ENCODE measurements around the gene LILRB3.

Gene LILRB3

DNA sequence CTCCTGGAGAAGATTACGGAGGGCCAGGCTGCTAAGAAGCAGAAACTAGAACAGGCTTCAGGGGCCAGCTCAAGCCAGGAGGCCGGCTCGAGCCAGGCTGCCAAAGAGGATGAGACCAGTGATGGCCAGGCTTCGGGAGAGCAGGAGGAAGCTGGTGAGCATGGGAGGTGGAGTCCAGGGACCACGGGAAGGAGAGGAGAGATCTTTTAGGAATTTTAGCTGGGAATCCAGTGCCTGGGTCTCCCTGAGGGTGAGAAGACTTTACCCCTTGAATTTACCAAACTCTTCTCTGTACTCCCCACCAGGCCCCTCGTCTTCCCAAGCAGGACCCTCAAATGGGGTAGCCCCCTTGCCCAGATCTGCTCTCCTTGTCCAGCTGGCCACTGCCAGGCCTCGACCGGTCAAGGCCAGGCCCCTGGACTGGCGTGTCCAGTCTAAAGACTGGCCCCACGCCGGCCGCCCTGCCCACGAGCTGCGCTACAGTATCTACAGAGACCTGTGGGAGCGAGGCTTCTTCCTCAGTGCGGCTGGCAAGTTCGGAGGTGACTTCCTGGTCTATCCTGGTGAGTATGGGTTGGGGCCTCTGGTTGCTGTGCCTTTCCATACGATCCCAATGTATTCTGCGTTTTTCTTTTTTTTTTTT is 30.9 kb downstream of the LILRB3 start:
- Histone ChIP-seq H3K27ac (peak overlapping the region; percentile 94; the same call in 1 of the 2 replicates), H3K9ac (peak overlapping the region; percentile 93; the same call in 1 of the 2 replicates), H4K20me1 (ENCODE audit: insufficient read depth) (no peaks in the 10 kb centered on the region), H3K36me3 (ENCODE audit: insufficient read depth) (no peaks in the 10 kb centered on the region), H3K79me2 (ENCODE audit: insufficient read depth, low read depth) (peaks cover 3% of the 10 kb centered on the region; the same call in 1 of the 2 replicates), H3K4me2 (peak overlapping the region; percentile 95), H2AFZ (ENCODE audit: low read depth) (peak overlapping the region; percentile 58), H3K27me3 (ENCODE audit: insufficient read depth, low read depth) (no peaks in the 10 kb centered on the region), H3K4me1 (ENCODE audit: low read depth, poor library complexity, severe bottlenecking) (peaks cover 18% of the 10 kb centered on the region), H3K4me3 (IDR thresholded peaks at IDR 0.05; ENCODE audit: insufficient read depth, low read depth, low read length) (no peak overlapping the region)
- TF ChIP-seq, protein P1, sequence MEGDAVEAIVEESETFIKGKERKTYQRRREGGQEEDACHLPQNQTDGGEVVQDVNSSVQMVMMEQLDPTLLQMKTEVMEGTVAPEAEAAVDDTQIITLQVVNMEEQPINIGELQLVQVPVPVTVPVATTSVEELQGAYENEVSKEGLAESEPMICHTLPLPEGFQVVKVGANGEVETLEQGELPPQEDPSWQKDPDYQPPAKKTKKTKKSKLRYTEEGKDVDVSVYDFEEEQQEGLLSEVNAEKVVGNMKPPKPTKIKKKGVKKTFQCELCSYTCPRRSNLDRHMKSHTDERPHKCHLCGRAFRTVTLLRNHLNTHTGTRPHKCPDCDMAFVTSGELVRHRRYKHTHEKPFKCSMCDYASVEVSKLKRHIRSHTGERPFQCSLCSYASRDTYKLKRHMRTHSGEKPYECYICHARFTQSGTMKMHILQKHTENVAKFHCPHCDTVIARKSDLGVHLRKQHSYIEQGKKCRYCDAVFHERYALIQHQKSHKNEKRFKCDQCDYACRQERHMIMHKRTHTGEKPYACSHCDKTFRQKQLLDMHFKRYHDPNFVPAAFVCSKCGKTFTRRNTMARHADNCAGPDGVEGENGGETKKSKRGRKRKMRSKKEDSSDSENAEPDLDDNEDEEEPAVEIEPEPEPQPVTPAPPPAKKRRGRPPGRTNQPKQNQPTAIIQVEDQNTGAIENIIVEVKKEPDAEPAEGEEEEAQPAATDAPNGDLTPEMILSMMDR (conservative IDR thresholded peaks at IDR 0.05; ENCODE audit: low read depth, low read length): no peak

DNA sequence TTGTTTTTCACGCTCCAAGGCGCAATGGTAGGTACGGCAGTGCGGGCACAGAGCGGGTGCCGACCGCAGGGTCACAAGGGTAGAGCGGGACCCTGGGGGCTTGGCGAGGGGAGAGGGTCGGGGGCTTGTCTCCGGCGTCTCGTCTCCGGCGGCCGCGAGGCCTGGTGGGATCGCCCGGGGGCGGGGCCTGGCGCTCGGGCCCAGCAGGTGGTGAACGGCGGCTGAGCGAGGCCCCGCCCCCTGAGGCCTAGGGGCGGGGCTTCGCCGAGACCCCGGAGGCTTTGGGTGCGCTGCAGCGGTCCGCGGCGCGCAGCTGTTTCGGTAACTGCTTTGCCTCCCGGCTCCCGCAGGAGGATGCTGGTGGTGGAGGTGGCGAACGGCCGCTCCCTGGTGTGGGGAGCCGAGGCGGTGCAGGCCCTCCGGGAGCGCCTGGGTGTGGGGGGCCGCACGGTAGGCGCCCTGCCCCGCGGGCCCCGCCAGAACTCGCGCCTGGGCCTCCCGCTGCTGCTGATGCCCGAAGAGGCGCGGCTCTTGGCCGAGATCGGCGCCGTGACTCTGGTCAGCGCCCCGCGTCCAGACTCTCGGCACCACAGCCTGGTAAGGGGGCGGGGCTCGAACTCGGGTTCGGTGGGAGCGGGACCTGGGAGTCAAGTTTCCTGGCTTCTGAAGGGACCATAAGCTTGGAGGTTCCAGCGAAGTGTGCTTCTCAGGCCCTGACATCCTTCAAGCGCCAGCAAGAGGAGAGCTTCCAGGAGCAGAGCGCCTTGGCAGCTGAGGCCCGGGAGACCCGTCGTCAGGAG is 31.6 kb downstream of the LILRB3 start, which contains the start of gene TSEN34:
TSS of gene TSEN34 (plus strand) at position 298 of the 800 bp plus-strand sequence. CDS start at position 355, 57 bp downstream.
- Histone ChIP-seq H2AFZ (ENCODE audit: low read depth) (peak within 1 kb of the TSS; percentile 70), H3K27me3 (ENCODE audit: insufficient read depth, low read depth) (no peaks in the 10 kb centered on the region), H3K27ac (peak within 1 kb of the TSS; percentile 94), H4K20me1 (ENCODE audit: insufficient read depth) (no peaks in the 10 kb centered on the region), H3K4me2 (peak within 1 kb of the TSS; percentile 95), H3K79me2 (ENCODE audit: insufficient read depth, low read depth) (peaks cover 3% of the 10 kb centered on the region; the same call in 1 of the 2 replicates), H3K36me3 (ENCODE audit: insufficient read depth) (no peaks in the 10 kb centered on the region), H3K9ac (peak within 1 kb of the TSS; percentile 93), H3K4me3 (IDR thresholded peaks at IDR 0.05; ENCODE audit: insufficient read depth, low read depth, low read length) (no peak within 1 kb of the TSS), H3K4me1 (ENCODE audit: low read depth, poor library complexity, severe bottlenecking) (peaks cover 18% of the 10 kb centered on the region)
- TF ChIP-seq, protein P1 (conservative IDR thresholded peaks at IDR 0.05; ENCODE audit: low read depth, low read length): no peak

DNA sequence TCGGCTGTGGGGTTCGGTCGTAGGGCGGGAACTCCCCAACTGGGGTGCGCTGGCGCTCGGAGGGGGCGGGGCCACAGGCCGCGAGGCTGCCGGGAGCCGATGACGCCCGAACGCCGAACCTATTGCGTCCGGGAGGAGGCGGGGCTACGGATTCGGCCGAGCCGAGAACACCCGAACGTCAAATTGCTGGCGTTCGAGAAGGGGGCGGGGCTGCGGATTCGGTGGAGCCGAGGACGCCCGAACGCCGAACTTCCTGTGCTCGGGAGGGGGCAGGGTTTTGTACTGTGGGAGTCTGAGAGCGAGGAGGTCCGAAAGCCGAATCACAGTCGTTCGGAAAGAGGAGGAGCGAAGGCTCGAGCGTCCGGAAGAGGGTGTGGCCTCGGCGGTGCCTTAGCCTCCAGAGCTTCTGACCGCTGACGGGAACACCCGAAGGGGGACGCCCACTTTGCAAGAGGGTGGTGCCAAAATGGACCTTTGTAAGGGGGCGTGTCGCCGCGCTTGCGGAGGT is 32.2 kb downstream of the LILRB3 start:
- peak overlapping the region; percentile 94 for H3K27ac ChIP-seq

More for the DNA sequence above, 32.2 kb downstream of the LILRB3 start:
- peaks cover 18% of the 10 kb centered on the region for H3K4me1 ChIP-seq (ENCODE audit: low read depth, poor library complexity, severe bottlenecking)
- no peaks in the 10 kb centered on the region for H4K20me1 ChIP-seq (ENCODE audit: insufficient read depth)
- H3K4me3 ChIP-seq (IDR thresholded peaks at IDR 0.05; ENCODE audit: insufficient read depth, low read depth, low read length): no peak overlapping the region
- H3K79me2 ChIP-seq (ENCODE audit: insufficient read depth, low read depth): peaks cover 3% of the 10 kb centered on the region; the same call in 1 of the 2 replicates
- peak overlapping the region; percentile 93 for H3K9ac ChIP-seq
- H3K27me3 ChIP-seq (ENCODE audit: insufficient read depth, low read depth): no peaks in the 10 kb centered on the region
- TF ChIP-seq, protein P1 (conservative IDR thresholded peaks at IDR 0.05; ENCODE audit: low read depth, low read length): no peak
- no peak overlapping the region for H3K4me2 ChIP-seq
- H2AFZ ChIP-seq (ENCODE audit: low read depth): peak overlapping the region; percentile 70
- no peaks in the 10 kb centered on the region for H3K36me3 ChIP-seq (ENCODE audit: insufficient read depth)

Data from KMS-11 (cell line).